ENCODE measurements around the gene SCFD1. TPM values are rescaled to one million over a fixed set of nuclear protein-coding genes. Genes with fewer than 3 reads are reported as not detected.

The SCFD1 gene
- total RNA-seq, 4 donors from 2014 or later = 50.4 to 82.1 (median 52.6) TPM

DNA sequence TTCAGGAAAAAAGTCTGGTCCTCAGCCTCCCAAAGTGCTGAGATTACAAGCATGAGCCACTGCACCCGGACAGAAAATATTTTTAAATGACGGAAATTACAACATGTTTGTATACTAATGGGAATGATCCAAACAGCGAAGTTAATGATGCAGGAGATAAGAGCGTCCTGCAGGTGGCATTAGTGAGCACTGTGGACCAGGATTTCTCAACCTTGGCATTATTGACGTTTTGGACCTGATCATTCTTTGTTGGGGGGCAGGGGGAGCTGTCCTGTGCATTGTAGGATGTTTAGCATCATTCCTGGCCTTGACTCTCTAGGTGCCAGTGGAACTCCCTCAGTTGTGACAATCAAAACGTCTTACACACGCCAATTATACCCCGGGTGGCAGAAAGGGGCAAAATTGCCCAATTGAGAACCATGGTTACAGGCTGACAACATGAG, 34.1 kb downstream of the SCFD1 start:
- TF ChIP-seq CTCF (IDR thresholded peaks at IDR 0.05) (peak; percentile 32 to 65 (median 52)), POLR2A (IDR thresholded peaks at IDR 0.05) (no peak)
- Histone ChIP-seq H3K4me1 (no peaks in the 10 kb centered on the region), H3K36me3 (peaks cover 0 to 92% (median 11%) of the 10 kb centered on the region in 3 donors), H3K9me3 (no peaks in the 10 kb centered on the region), H3K27ac (no peak overlapping the region), H3K4me3 (no peak overlapping the region), H3K27me3 (no peaks in the 10 kb centered on the region)
- intact Hi-C loops (cut with DNase I) = loop anchor here (5.0 kb wide), 1 partner anchor 36 kb away; no protein-coding TSS in a partner anchor
- no peak for DNase-seq
- 23 to 48% methylated on average over 5 to 8 of the region's 8 CpGs for WGBS, 2 donors

- intact Hi-C loops (cut with DNase I) = loop anchor here (5.0 kb wide), 1 partner anchor 35 kb away; no protein-coding TSS in a partner anchor
- Histone ChIP-seq H3K36me3 (peaks cover 0 to 88% (median 11%) of the 10 kb centered on the region in 3 donors), H3K4me3 (no peak overlapping the region), H3K27ac (no peak overlapping the region), H3K9me3 (no peaks in the 10 kb centered on the region), H3K4me1 (no peaks in the 10 kb centered on the region), H3K27me3 (no peaks in the 10 kb centered on the region)
- TF ChIP-seq CTCF (IDR thresholded peaks at IDR 0.05) = no peak
- TF ChIP-seq POLR2A (IDR thresholded peaks at IDR 0.05) = no peak
- no peak for DNase-seq
- 70 to 80% methylated on average over 2 of the region's 2 CpGs for WGBS, 2 donors
Measured at GRCh38 chr14:30657050-30657449, 34.9 kb downstream of the SCFD1 start.

DNA sequence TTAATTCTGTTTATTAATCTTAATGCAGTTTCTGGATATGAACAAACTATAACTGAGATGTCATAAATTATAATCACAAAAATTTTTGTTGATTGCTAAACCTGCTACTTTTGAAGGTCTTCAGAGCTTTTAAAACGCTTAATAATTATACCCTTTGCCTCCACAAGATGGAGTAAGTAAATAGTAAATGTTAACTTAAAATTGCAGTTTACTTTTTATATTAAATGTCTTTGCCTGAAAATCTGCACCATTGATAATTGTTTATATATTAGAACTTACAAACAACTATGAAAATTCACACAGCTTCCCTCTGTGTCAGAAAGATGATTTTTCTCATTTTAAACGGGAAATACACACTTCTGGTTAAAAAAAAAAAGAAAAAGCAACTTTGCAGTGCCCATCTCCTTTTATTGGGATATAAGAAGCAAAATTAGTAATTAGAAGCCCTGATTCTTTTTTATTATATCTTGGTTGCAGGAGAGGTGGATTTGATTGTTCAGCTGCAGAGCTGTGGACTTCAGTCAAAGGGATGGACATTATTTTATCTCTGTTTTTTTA, 35.6 kb downstream of the SCFD1 start:
- Histone ChIP-seq H3K27me3 (no peaks in the 10 kb centered on the region), H3K4me3 (no peak overlapping the region), H3K9me3 (no peaks in the 10 kb centered on the region), H3K27ac (no peak overlapping the region), H3K36me3 (peaks cover 0 to 87% (median 11%) of the 10 kb centered on the region in 3 donors), H3K4me1 (no peaks in the 10 kb centered on the region)
- DNase-seq = no peak
- intact Hi-C loops (cut with DNase I) = loop anchor here (5.0 kb wide), 1 partner anchor 35 kb away; no protein-coding TSS in a partner anchor
- TF ChIP-seq POLR2A (IDR thresholded peaks at IDR 0.05) (no peak), CTCF (IDR thresholded peaks at IDR 0.05) (peak in 3 of 6 experiments; percentile 26 to 49 (median 31))
- 36 to 37% methylated on average over 2 of the region's 2 CpGs for WGBS, 2 donors

DNA sequence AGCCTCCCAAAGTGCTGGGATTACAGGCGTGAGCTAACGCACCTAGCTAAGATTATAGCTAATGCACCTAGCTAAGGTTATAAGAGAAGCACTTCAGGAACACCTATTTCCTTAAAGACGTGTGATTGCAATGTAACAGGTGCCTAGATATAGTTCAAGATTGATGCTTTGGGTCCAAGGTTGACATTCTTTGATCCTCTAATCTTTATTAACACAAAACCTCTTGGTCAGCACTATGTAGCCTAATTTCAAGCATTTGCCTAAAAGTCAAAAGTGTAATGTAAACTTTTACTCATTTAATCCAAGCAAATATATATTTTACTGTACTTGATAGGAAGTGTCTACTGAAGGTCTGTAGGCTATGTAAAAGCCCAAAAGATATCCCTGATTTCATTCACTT, 36.5 kb downstream of the SCFD1 start:
- Histone ChIP-seq H3K9me3 (no peaks in the 10 kb centered on the region), H3K4me1 (no peaks in the 10 kb centered on the region), H3K4me3 (no peak overlapping the region), H3K27me3 (no peaks in the 10 kb centered on the region), H3K36me3 (peaks cover 0 to 84% (median 7%) of the 10 kb centered on the region in 3 donors), H3K27ac (no peak overlapping the region)
- no peak for DNase-seq
- TF ChIP-seq POLR2A (IDR thresholded peaks at IDR 0.05) (no peak), CTCF (IDR thresholded peaks at IDR 0.05) (no peak)
- intact Hi-C loops (cut with DNase I) = loop anchor here (5.0 kb wide), 1 partner anchor 34 kb away; no protein-coding TSS in a partner anchor
- 85 to 92% methylated on average over 3 of the region's 3 CpGs for WGBS, 2 donors

DNA sequence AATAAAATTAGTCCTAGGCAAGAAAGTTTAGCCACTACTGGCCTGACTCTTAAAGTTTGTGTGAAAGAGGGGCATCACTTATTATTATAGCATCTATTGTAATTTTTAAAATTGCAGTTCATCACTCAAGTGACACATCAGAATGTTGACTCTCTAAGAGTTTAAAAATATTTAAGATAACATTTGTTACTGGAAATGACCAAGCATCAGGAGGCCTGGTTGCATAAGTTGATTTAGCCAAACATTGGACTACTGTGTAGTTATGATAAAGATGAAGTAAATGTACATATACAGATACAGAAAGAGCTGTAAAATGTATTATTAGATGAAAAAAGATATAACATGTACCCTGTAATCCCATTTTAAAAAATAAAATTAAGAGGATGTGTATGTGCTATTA, 47.5 kb downstream of the SCFD1 start:
- no peak overlapping the region for H3K27ac ChIP-seq
- TF ChIP-seq CTCF (IDR thresholded peaks at IDR 0.05) (no peak), POLR2A (IDR thresholded peaks at IDR 0.05) (no peak)
- no peak for DNase-seq
- H3K9me3 ChIP-seq = no peaks in the 10 kb centered on the region
- no peaks in the 10 kb centered on the region for H3K4me1 ChIP-seq
- intact Hi-C loops (cut with DNase I) = no loop called here
- no peak overlapping the region for H3K4me3 ChIP-seq
- H3K27me3 ChIP-seq = no peaks in the 10 kb centered on the region
- H3K36me3 ChIP-seq = peaks cover 0 to 47% (median 0%) of the 10 kb centered on the region in 3 donors

Data from esophagus squamous epithelium (tissue), 5 donors.